ENCODE results near the gene ALDH1A1. TPM values are rescaled to one million over a fixed set of nuclear protein-coding genes. Genes with fewer than 3 reads are reported as not detected.

Gene ALDH1A1
- total RNA-seq, 3 donors from 2014 or later (not counting 1 experiment from before 2014, with no cell fraction given): 0.57 to 1.7 TPM; not detected in 1

DNA sequence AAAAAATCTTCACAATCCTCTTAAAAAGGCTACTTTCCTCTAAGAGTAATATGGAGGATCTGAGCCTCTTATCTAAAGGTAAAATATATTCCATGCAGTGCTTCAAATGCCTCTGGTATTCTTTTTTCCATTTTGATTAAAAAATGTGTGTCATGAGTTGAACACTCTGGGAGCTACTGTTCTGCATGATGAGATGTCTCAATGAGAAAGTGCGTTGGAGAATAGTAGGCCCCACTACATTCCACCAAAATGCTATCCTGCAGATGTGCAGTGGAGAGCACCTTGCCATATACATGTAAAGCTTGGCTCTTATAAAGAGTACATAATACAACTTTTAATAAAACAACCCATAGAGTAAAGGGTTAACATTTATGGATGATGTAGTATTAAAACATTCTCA, 26.3 kb downstream of the ALDH1A1 start:
- WGBS (ENCODE audit: insufficient coverage): 67% methylated on average over 1 of the region's 1 CpG
- no peak for ATAC-seq
- Histone ChIP-seq H3K9me3 (ENCODE audit: control insufficient read depth, insufficient read depth, low read length) (no peaks in the 10 kb centered on the region), H3K27ac (ENCODE audit: low read length) (no peak overlapping the region), H3K36me3 (ENCODE audit: control insufficient read depth, insufficient read depth, low read length) (no peaks in the 10 kb centered on the region), H3K4me1 (ENCODE audit: control insufficient read depth, insufficient read depth, low read length) (no peaks in the 10 kb centered on the region), H3K4me3 (ENCODE audit: low read length) (no peak overlapping the region), H3K27me3 (ENCODE audit: control insufficient read depth, insufficient read depth, low read length) (no peaks in the 10 kb centered on the region)
- peaks cover 2 to 5% of the 10 kb centered on the region in 2 donors for H3K27me3 Mint-ChIP-seq (ENCODE audit: low read depth in 2 of 2)
- no peak for TF ChIP-seq CTCF (IDR thresholded peaks at IDR 0.05)
- H3K4me1 Mint-ChIP-seq: no peaks in the 10 kb centered on the region
- no peak overlapping the region for H3K27ac Mint-ChIP-seq
- H3K4me3 Mint-ChIP-seq: no peak overlapping the region
- no peaks in the 10 kb centered on the region for H3K36me3 Mint-ChIP-seq
- H3K9me3 Mint-ChIP-seq: no peaks in the 10 kb centered on the region
- DNase-seq: no peak
- intact Hi-C loops (cut with micrococcal nuclease): no loop called here

DNA sequence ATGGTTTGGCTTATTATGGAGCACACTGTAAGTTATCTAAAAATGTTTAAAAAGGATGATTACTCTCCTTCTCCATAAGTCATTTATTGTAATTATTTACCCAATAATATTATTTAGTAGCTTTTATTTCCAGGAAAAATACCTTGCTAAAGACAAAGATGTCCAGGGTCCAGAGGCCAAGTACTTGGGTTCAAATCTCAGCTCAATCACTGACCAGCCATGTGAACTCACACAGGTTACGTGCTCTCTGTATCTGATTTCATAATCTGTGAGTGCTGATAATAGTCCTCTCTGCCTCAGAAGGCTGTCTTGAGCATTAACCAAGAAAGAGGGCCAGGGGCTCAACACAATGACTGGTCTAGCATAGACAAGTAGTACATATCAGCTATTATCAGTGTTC, 27.0 kb downstream of the ALDH1A1 start:
- H3K36me3 Mint-ChIP-seq: no peaks in the 10 kb centered on the region
- peaks cover 0 to 2% of the 10 kb centered on the region in 2 donors for H3K27me3 Mint-ChIP-seq (ENCODE audit: low read depth in 2 of 2)
- DNase-seq (no peak), ATAC-seq (no peak)
- Histone ChIP-seq H3K4me3 (ENCODE audit: low read length) (no peak overlapping the region), H3K27me3 (ENCODE audit: control insufficient read depth, insufficient read depth, low read length) (no peaks in the 10 kb centered on the region), H3K36me3 (ENCODE audit: control insufficient read depth, insufficient read depth, low read length) (no peaks in the 10 kb centered on the region), H3K4me1 (ENCODE audit: control insufficient read depth, insufficient read depth, low read length) (no peaks in the 10 kb centered on the region), H3K9me3 (ENCODE audit: control insufficient read depth, insufficient read depth, low read length) (no peaks in the 10 kb centered on the region), H3K27ac (ENCODE audit: low read length) (no peak overlapping the region)
- H3K27ac Mint-ChIP-seq: no peak overlapping the region
- 86% methylated on average over 1 of the region's 1 CpG for WGBS (ENCODE audit: insufficient coverage)
- no peaks in the 10 kb centered on the region for H3K4me1 Mint-ChIP-seq
- H3K4me3 Mint-ChIP-seq: no peak overlapping the region
- intact Hi-C loops (cut with micrococcal nuclease): no loop called here
- no peak for TF ChIP-seq CTCF (IDR thresholded peaks at IDR 0.05)
- no peaks in the 10 kb centered on the region for H3K9me3 Mint-ChIP-seq

GRCh38 chr9:72925126-72925789, 27.6 kb downstream of the ALDH1A1 start:
- peaks cover 0 to 2% of the 10 kb centered on the region in 2 donors for H3K27me3 Mint-ChIP-seq (ENCODE audit: low read depth in 2 of 2)
- no peak for TF ChIP-seq CTCF (IDR thresholded peaks at IDR 0.05)
- ATAC-seq (no peak), DNase-seq (no peak)
- no peaks in the 10 kb centered on the region for H3K36me3 Mint-ChIP-seq
- no peaks in the 10 kb centered on the region for H3K36me3 ChIP-seq (ENCODE audit: control insufficient read depth, insufficient read depth, low read length)
- H3K27ac Mint-ChIP-seq: no peak overlapping the region
- 76% methylated on average over 2 of the region's 6 CpGs for WGBS (ENCODE audit: insufficient coverage)
- H3K27me3 ChIP-seq (ENCODE audit: control insufficient read depth, insufficient read depth, low read length): no peaks in the 10 kb centered on the region
- H3K27ac ChIP-seq (ENCODE audit: low read length): no peak overlapping the region
- no peak overlapping the region for H3K4me3 Mint-ChIP-seq
- no peaks in the 10 kb centered on the region for H3K4me1 ChIP-seq (ENCODE audit: control insufficient read depth, insufficient read depth, low read length)
- intact Hi-C loops (cut with micrococcal nuclease): no loop called here
- no peaks in the 10 kb centered on the region for H3K4me1 Mint-ChIP-seq
- no peaks in the 10 kb centered on the region for H3K9me3 Mint-ChIP-seq
- no peak overlapping the region for H3K4me3 ChIP-seq (ENCODE audit: low read length)
- H3K9me3 ChIP-seq (ENCODE audit: control insufficient read depth, insufficient read depth, low read length): no peaks in the 10 kb centered on the region

Data from natural killer cell (primary cell).